Activated T-cell treated with anti-CD3 and anti-CD28 coated beads, Interleukin-2, amount 50 U/mL, for 48 hours (primary cell): ENCODE results near the gene BAZ1B.
"Not testable (repeated sequence)": the region's sequence is repeated elsewhere in the genome, so short reads cannot be mapped to it uniquely, and the experiment has no call there.

Experiments
- DNase-seq, 2 experiments: peaks; one replicate each; pipeline ENCODE4 v3.0.0-alpha.2; 2020

The BAZ1B gene

GRCh38 chr7:73537051-73537450 is 15.0 kb upstream of the BAZ1B start:
- DNase-seq = no peak

GRCh38 chr7:73536479-73536878 is 14.4 kb upstream of the BAZ1B start:
- DNase-seq = no peak

- DNase-seq = not testable (repeated sequence)
Measured at GRCh38 chr7:73535918-73536317, 13.8 kb upstream of the BAZ1B start.

DNA sequence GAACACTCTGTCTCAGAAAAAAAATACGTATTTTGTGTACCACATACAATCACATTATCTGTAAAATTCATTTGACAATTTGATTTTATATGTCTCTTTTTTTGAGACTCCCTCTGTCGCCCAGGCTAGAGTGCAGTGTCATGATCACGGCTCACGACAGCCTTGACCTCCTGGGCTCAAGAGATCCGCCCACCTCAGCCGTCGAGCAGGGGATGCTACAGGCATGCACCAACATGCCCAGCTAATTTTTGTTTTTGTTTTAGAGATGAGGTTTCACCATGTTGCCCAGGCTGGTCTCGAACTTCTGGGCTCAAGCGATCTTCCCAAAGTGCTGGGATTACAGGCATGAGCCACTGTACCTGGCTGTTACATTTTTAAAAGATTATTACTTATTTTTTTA is 11.6 kb upstream of the BAZ1B start:
- DNase-seq = no peak

DNA sequence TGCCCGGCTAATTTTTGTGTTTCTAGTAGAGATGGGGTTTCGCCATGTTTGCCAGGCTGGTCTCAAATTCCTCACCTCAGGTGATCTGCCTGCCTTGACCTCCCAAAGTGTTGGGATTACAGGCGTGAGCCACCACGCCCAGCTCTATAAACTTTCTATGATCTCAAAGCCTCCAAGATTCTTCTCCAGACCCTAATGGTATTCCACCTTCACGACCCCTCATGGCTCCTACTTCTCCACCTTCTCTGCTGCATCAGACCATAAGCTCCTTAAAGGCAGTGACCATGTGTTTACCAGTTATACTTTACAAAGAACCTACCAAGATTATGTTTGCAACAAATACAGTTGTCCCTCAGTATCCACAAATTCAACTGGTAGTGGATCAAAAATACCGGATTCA is 10.1 kb upstream of the BAZ1B start:
- no peak for DNase-seq

DNA sequence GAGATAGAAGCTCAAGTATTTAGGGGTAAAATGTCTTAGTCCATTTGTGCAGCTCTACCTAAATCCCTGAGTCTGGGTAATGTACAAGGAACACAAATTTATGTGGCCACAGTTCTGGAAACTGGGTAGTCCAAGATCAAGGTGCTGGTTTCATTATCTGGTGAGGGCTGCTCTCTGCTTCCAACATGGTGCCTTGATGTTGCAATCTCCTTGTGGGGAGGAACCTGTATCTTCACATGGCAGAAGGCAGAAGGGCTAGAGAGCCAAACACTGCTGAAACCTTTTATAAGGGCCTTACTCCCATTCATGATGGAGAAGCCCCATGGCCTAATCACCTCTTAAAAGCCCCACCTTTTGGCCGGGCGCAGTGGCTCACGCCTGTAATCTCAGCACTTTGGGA is 8.7 kb upstream of the BAZ1B start:
- no peak for DNase-seq

GRCh38 chr7:73526896-73527821 is 5.1 kb upstream of the BAZ1B start:
- no peak for DNase-seq

GRCh38 chr7:73526158-73526494 is 4.0 kb upstream of the BAZ1B start:
- not testable (repeated sequence) for DNase-seq

- DNase-seq = no peak
Measured at GRCh38 chr7:73521636-73522104, 423 bp downstream of the BAZ1B start.

DNA sequence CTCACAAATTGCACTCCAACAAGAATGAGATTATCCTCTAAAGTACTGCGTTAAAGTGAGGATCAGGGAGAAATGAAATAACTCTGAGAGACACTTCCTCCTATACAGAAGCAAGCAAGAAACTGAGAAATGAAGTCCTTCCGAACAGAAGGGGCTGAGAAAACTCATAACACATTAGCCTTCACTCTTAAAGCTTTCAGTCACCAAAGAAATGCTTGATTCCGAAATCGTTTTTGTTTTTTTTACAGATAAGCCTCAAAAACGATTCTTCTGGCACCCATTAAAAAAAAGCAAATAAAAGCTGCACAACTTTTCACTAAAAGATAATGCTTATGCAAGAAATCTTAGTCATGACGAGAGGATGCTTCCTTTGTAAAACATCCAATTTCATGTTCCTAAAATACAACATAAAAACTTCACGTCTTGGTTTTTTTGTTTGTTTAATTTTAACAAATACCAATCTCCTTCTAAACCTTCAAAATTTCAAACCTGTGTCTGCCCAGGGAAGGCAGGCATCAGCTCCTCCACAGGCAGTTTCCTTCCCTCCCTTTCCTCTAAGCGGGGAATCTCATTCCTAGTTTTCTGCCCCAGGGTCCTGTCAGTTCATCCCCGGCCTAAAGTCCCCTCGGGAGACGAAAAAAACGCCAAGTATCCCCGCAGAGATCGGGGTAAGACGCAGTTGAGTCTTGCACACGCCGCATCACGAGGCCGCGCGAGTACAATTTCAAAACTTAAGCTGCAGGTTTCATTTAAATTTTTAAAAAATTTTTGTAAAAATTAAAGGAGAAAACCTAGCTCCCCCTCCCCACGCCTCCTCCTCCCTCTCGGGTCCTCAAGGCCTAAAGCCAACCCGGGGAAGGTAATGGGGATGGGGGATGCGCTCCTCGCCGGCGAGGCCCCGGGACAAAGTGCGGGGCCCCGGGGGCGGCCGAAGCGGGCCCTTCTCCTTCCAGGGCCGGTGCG is 1.1 kb downstream of the BAZ1B start:
- no peak for DNase-seq

- DNase-seq = peak in 1 of 2 experiments; percentile 43
Measured at GRCh38 chr7:73519867-73520672, 2.0 kb downstream of the BAZ1B start.

GRCh38 chr7:73518470-73518869 is 3.6 kb downstream of the BAZ1B start:
- DNase-seq = no peak

GRCh38 chr7:73517241-73517995 is 4.7 kb downstream of the BAZ1B start:
- no peak for DNase-seq

DNA sequence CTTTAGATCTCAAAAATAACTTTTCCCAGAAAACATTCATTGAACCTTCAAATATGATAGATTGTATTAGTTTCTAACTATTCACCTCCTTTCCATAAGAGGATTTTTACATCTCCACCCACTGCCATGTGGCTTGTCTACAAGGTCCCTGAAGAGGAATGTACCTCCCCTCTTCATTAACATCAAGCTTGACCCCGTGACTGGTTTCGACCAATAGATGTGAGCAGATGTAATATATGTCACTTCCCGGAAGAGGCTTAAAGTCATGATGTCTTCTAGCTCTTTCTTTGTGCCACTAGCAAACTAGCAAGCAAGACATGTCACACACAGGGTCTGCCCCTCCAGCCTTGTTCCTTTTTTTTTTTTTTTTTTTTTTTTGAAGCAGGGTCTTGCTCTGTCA is 6.9 kb downstream of the BAZ1B start:
- no peak for DNase-seq

DNA sequence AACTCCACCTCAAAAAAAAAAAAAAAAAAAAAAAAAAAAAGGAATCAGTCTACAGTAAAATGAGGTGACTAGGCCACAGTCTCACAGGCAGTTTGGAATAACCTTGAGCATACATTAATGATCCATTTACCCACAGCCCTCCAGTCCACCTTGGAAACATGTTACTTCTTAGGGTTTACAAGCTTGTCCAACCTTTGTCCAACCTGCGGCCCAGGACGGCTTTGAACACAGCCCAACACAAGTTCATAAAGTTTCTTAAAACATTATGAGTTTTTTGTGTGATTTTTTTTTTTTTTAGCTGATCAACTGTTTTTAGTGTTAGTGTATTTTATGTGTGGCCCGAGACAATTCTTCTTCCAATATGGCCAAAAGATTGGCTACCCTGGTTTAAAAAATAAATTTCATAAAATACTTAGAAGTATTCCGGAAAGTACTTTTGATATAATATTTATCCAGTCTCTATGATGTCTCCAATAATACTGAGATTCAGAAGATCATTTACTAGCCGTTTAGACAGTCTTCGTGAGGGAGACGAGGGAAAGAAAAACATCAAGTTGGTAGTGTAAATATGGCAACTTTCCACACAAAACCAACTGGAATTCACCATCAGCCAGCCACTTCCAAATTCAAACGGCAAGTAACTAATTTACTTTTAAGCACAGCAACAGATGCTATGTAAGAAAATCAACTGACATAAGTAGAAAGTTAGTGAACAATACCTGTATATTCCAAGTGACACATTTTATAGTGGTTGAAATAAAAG is 9.9 kb downstream of the BAZ1B start:
- DNase-seq = peak; percentile 10 to 13

GRCh38 chr7:73509463-73509862 is 12.6 kb downstream of the BAZ1B start:
- DNase-seq = no peak

DNA sequence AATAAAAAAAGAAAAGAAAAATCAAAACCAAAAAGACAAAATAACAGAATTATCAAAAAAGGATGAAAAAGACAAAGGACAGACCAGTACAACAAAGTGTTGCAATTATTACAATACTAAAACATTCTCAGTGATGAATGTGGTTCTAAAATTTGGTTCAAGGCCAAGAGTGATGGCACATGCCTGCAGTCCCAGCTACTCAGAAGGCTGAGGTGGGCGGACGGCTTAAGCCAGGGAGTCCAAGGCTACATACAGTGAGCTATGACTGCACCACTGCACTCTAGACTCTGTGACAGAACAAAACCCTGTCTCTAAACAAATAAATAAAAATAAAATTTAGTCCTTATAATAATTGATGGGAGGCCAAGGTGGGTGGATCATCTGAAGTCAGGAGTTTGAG is 14.5 kb downstream of the BAZ1B start:
- no peak for DNase-seq

- no peak for DNase-seq
Measured at GRCh38 chr7:73504920-73505319, 17.2 kb downstream of the BAZ1B start.

- DNase-seq = no peak
Measured at GRCh38 chr7:73504017-73504416, 18.1 kb downstream of the BAZ1B start.

- DNase-seq = no peak
Measured at GRCh38 chr7:73503229-73503628, 18.9 kb downstream of the BAZ1B start.

DNA sequence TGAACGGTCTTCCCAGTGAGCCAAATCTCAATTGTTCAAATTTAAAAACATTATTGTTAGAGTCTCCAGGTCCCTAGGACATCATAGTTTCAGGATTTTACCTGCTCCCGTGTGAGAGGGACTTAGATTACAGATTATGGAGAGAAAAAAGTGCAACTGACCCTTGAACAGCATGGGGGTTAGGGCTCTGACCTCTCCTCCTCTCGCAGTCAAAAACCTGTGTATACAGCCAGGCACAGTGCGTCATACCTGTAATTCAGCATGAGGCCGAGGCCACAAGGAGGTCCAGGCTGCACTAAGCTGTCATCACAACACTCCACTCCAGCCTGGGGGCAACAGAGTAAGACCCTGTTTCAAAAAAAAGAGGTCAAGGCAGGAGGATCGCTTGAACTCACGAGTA is 25.5 kb downstream of the BAZ1B start:
- DNase-seq = no peak
